ENCODE measurements around the gene RPL38. TPM values are rescaled to one million over a fixed set of nuclear protein-coding genes. Genes with fewer than 3 reads are reported as not detected.

Gene RPL38
- total and polyA plus RNA-seq, 2 donors (not counting 1 experiment from before 2014, with no cell fraction given): 722 to 1,550 TPM

DNA sequence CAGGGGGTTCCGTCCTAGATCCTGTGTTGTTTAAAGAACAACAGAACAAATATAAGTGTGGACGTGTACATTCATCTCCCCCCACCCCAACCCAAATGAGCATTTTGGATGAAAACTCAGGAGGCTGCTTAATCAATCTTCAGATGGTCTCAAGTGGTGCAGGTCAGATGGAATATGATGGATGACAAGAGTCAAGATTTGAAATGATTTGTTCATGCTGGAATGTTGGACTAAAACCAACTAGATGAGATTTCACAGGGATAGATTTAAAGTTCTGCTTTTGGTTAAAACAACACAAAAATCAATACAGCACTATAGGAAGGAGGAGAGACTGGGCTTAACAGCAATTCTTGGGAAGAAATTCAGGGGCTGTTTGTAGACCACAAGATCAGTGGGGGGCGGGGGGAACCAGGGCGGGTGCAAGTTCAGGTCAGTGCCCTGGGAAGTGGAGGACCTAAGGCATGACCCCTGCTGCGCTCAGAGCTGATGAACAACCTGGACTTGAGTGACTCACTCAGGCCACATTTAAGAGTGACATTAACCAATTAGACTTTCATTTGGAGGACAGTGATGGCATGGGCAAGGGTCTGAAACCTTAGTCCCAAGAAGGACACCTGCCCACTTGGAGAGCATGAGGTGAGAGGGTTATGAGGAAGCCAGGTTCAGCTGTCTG, 25.0 kb downstream of the RPL38 start:
- no peaks in the 10 kb centered on the region for H3K9me3 Mint-ChIP-seq (ENCODE audit: insufficient read depth)
- no peaks in the 10 kb centered on the region for H3K27me3 Mint-ChIP-seq
- no peaks in the 10 kb centered on the region for H3K4me1 ChIP-seq (ENCODE audit: control insufficient read depth in 2 of 2, insufficient read depth in 2 of 2, low read length in 2 of 2)
- no peak overlapping the region for H3K27ac Mint-ChIP-seq
- H3K4me3 ChIP-seq (ENCODE audit: control extremely low read depth in 1 of 5, extremely low read depth in 1 of 5, insufficient read depth in 1 of 5, low read depth in 2 of 5, low read length in 4 of 5): no peak overlapping the region
- POLR2A ChIA-PET: no interaction called here
- H3K4me1 Mint-ChIP-seq: peaks cover 1% of the 10 kb centered on the region
- TF ChIP-seq CTCF (IDR thresholded peaks at IDR 0.05) (no peak), EZH2 (IDR thresholded peaks at IDR 0.05; ENCODE audit: borderline replicate concordance, insufficient read depth, low read depth, low read length, poor library complexity, severe bottlenecking) (no peak)
- H4K20me1 ChIP-seq (ENCODE audit: control insufficient read depth, insufficient read depth, low read length, poor library complexity, severe bottlenecking): no peaks in the 10 kb centered on the region
- CTCF ChIA-PET: no interaction called here
- DNase-seq: no peak
- no peak overlapping the region for H2AFZ ChIP-seq (ENCODE audit: insufficient read depth, low read depth, low read length, poor library complexity, severe bottlenecking)
- H3K79me2 ChIP-seq (ENCODE audit: control insufficient read depth, insufficient read depth, low read length): no peaks in the 10 kb centered on the region
- H3K36me3 ChIP-seq (replicated peaks in 1 of 2; ENCODE audit: control extremely low read depth in 1 of 2, control insufficient read depth in 1 of 2, extremely low read depth in 1 of 2, insufficient read depth in 2 of 2, low read length in 1 of 2): no peaks in the 10 kb centered on the region
- H3K27ac ChIP-seq (ENCODE audit: low read length in 2 of 2): no peak overlapping the region
- no peak for ATAC-seq (ENCODE audit: low read depth)
- intact Hi-C loops (cut with micrococcal nuclease): no loop called here
- H3K27me3 ChIP-seq (replicated peaks in 1 of 4; ENCODE audit: control extremely low read depth in 1 of 4, control insufficient read depth in 3 of 4, insufficient read depth in 4 of 4, low read length in 3 of 4): no peaks in the 10 kb centered on the region
- H3K4me2 ChIP-seq (replicated peaks; ENCODE audit: low read depth, low read length, poor library complexity, severe bottlenecking): no peak overlapping the region
- WGBS (ENCODE audit: insufficient coverage): 95% methylated on average over 3 of the region's 5 CpGs
- H3K4me3 Mint-ChIP-seq: no peak overlapping the region
- H3K9ac ChIP-seq (ENCODE audit: low read length): no peak overlapping the region
- H3K9me3 ChIP-seq (ENCODE audit: control extremely low read depth in 1 of 3, control insufficient read depth in 2 of 3, insufficient read depth in 1 of 3, low read length in 2 of 3): no peaks in the 10 kb centered on the region

- ATAC-seq (ENCODE audit: low read depth): no peak
- H4K20me1 ChIP-seq (ENCODE audit: control insufficient read depth, insufficient read depth, low read length, poor library complexity, severe bottlenecking): no peaks in the 10 kb centered on the region
- H2AFZ ChIP-seq (ENCODE audit: insufficient read depth, low read depth, low read length, poor library complexity, severe bottlenecking): no peak overlapping the region
- no peak overlapping the region for H3K27ac ChIP-seq (ENCODE audit: low read length in 2 of 2)
- no peaks in the 10 kb centered on the region for H3K27me3 Mint-ChIP-seq
- peaks cover 15% of the 10 kb centered on the region for H3K4me1 Mint-ChIP-seq
- WGBS (ENCODE audit: insufficient coverage): 98% methylated on average over 15 of the region's 16 CpGs
- H3K4me1 ChIP-seq (ENCODE audit: control insufficient read depth in 2 of 2, insufficient read depth in 2 of 2, low read length in 2 of 2): peaks cover 12 to 17% of the 10 kb centered on the region in 2 donors
- DNase-seq: no peak
- POLR2A ChIA-PET: no interaction called here
- CTCF ChIA-PET: interaction anchor here (1.1 kb wide), 1 partner anchor 20 kb away, joined by 3 read pairs; no protein-coding TSS in a partner anchor
- no peaks in the 10 kb centered on the region for H3K27me3 ChIP-seq (replicated peaks in 1 of 4; ENCODE audit: control extremely low read depth in 1 of 4, control insufficient read depth in 3 of 4, insufficient read depth in 4 of 4, low read length in 3 of 4)
- no peaks in the 10 kb centered on the region for H3K79me2 ChIP-seq (ENCODE audit: control insufficient read depth, insufficient read depth, low read length)
- H3K27ac Mint-ChIP-seq: no peak overlapping the region
- no peak overlapping the region for H3K4me2 ChIP-seq (replicated peaks; ENCODE audit: low read depth, low read length, poor library complexity, severe bottlenecking)
- H3K9me3 ChIP-seq (ENCODE audit: control extremely low read depth in 1 of 3, control insufficient read depth in 2 of 3, insufficient read depth in 1 of 3, low read length in 2 of 3): no peaks in the 10 kb centered on the region
- H3K36me3 ChIP-seq (replicated peaks in 1 of 2; ENCODE audit: control extremely low read depth in 1 of 2, control insufficient read depth in 1 of 2, extremely low read depth in 1 of 2, insufficient read depth in 2 of 2, low read length in 1 of 2): no peaks in the 10 kb centered on the region
- intact Hi-C loops (cut with micrococcal nuclease): no loop called here
- H3K4me3 ChIP-seq (ENCODE audit: control extremely low read depth in 1 of 5, extremely low read depth in 1 of 5, insufficient read depth in 1 of 5, low read depth in 2 of 5, low read length in 4 of 5): no peak overlapping the region
- no peak overlapping the region for H3K4me3 Mint-ChIP-seq
- H3K9me3 Mint-ChIP-seq (ENCODE audit: insufficient read depth): no peaks in the 10 kb centered on the region
- no peak overlapping the region for H3K9ac ChIP-seq (ENCODE audit: low read length)
- TF ChIP-seq EZH2 (IDR thresholded peaks at IDR 0.05; ENCODE audit: borderline replicate concordance, insufficient read depth, low read depth, low read length, poor library complexity, severe bottlenecking) (no peak), CTCF (IDR thresholded peaks at IDR 0.05) (no peak)
Measured at GRCh38 chr17:74230896-74231295, 27.4 kb downstream of the RPL38 start.
